Nucleus accumbens (tissue), 56 donors: ENCODE measurements around the gene GLB1L3.
A peak's percentile ranks its signal among the peaks of the same experiment; 100 is the strongest.

Experiments
- DNase-seq, 56 donors: peaks; one replicate each; lab custom pipeline; 2025; lab: John Stamatoyannopoulos, UW

GLB1L3 gene, protein sequence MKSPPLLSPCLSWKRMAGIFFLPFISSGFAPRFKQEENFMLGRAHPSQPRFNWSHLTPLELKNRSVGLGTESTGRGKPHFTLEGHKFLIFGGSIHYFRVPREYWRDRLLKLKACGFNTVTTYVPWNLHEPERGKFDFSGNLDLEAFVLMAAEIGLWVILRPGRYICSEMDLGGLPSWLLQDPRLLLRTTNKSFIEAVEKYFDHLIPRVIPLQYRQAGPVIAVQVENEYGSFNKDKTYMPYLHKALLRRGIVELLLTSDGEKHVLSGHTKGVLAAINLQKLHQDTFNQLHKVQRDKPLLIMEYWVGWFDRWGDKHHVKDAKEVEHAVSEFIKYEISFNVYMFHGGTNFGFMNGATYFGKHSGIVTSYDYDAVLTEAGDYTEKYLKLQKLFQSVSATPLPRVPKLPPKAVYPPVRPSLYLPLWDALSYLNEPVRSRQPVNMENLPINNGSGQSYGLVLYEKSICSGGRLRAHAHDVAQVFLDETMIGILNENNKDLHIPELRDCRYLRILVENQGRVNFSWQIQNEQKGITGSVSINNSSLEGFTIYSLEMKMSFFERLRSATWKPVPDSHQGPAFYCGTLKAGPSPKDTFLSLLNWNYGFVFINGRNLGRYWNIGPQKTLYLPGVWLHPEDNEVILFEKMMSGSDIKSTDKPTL

DNA sequence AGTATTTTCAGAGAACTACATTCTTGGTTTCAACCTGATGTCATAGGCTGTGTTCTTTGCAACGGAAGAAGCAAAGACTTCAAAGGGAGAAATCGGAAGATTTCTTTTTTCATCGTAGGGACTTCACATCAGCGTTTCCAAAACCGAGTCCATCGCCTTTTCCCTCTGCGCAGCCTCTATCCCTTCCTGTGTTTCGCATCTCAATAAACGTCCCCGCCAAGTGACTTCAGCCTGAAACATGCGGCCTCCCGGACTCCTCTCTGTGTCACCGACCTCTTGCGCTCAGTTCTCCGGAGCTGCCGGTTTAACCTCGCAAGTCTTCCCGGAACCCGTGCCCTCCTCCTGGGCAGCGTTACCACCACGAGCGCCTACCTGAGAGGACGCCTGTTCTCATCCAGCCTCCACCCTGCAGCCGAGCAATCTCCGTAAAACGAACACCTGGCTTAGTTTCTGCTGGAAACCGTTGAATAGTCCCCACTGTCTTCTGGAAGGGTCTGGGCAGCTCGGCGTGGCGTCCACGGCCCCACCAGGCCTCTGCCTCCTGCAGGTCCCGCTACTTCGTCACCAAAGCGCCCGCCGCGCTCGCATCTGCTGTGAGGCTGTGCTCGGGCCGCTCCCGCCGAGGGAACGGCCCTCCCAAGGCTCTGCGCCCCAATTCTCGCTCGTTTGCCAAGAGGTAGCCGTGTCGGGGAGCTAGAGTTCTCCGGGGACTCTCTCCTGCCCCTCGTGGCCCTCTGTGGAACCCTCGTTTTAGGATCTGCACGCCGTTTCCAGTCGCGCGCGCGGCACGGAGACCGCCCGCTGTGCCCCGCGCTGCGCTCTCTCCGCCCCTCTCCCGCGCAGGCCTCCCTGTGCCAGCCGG is at the start of gene GLB1L3:
Gene GLB1L3 (plus strand): TSS at position 846 of the 862 bp plus-strand sequence. CDS start 362 bp downstream, outside the sequence.
- DNase-seq = peak in 45 of 56 donors; percentile 7 to 86 (median 50)

DNA sequence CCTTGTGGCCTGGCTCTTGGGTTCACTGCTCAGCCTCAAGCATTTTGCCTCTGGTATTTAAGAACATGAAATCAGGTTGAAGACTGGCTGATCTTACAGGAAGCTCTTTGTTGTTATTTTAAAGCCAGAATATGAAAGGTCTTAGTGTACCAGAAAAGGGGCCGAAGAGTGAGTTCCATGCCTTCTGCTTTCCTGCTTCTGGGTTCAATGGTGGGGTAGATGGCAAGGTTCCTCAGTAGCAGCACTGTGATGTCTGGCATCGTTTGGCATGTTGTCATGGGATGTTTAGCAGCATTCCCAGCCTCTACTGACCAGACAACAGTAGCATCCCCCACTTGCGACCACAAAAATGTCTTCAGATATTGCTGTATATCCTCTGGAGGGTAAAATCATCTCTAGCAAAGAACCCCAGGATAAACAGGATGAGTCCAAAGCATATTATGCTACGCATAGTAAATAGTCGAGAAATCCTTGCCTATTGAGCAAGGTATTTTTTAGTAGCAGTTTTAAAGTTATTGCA is 49.3 kb upstream of the GLB1L3 start:
- no peak for DNase-seq

DNA sequence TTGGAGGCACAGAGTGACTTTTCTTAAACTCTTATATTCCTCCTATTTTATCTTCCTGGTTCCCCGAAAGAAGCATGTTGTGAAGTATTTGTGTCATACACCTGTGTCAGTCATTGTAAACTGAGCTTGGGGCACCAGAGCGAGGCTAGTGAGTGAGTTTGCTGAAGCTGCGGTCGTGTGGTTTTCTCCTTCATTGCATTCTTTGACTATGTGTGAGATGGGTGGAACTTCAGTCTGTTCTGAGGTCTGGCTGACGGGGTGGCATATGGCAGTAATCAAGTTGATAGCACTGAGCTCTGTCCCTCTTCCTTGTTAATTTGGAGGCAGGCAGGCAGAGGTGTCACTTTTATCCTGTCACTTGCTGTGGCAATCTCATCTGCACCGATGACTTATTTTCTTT is 47.6 kb upstream of the GLB1L3 start:
- no peak for DNase-seq

- DNase-seq = no peak
Measured at GRCh38 chr11:134229126-134229790, 46.9 kb upstream of the GLB1L3 start.

DNA sequence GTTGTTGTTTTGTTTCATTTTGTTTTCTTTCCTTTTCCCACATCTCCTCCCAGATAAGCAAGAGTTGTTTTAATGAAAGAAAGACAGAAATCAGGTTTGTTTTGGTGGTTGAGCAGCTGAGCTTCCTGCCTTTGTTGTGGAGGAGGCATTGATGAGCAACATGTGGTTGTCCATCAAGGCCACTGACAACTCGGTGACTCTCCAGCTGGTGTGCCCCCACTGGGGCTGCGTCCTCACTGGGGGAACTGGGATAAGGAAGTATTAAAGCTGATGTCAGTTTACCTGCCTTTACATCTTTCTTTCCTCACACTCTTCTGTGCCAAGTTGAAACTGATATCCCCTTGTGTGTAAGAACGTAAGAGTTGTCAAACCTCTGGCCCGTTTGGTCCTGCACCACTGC is 45.8 kb upstream of the GLB1L3 start:
- DNase-seq = no peak

DNA sequence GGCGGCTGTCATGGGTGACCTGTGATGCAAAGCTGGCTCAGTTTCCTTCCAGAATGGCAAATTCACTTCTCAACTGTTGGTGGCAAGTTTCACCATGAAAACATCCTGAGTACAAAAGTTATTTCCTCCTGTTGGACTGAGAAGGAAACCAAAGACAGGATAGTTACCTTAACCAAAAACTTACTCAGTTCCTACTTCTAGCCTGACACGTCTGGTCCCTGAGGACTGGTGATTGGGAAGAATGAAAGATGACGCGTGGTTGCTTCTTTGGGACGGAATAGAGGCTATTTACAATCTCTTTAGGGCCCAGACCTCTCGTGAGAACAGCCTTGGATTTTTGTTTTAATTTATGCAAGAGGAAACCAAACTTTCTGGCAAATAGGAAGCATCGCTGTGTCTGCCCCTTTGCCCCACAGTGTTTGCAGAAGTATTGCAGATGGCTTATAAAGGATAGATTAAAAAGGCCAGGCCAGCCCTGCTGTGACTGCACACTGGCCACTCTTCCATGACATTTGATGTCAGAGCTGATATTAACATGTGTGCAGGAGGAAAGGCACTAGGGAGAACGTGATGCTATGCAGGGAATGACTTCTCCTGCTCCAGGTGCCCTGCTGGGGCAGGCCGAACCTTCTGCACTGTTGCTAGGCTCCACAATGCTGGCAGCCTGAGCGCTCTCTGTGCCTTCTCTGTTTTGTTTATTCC is 44.1 kb upstream of the GLB1L3 start:
- no peak for DNase-seq

DNA sequence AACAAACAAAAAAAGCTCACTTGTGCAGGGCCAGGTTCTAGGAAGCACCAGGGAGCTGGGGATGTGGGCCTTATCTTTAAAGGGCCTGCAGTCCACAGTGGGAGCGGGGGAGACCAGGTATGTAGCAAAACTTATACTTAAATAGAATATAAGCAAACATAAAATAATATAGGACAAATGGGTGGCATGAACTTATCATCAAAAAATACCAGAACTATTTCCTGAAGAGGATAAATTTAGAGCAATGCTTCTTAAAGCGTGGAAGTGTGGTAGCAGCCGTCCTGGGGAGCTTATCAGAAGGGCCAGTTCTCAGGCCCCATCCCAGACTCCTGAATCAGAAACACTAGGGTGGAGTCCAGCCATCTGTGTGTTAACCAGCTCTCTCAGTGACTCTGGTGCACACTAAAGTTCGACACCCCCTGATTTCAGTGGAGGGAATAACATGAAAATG is 42.4 kb upstream of the GLB1L3 start:
- DNase-seq = no peak

- no peak for DNase-seq
Measured at GRCh38 chr11:134235399-134235798, 40.8 kb upstream of the GLB1L3 start.

DNA sequence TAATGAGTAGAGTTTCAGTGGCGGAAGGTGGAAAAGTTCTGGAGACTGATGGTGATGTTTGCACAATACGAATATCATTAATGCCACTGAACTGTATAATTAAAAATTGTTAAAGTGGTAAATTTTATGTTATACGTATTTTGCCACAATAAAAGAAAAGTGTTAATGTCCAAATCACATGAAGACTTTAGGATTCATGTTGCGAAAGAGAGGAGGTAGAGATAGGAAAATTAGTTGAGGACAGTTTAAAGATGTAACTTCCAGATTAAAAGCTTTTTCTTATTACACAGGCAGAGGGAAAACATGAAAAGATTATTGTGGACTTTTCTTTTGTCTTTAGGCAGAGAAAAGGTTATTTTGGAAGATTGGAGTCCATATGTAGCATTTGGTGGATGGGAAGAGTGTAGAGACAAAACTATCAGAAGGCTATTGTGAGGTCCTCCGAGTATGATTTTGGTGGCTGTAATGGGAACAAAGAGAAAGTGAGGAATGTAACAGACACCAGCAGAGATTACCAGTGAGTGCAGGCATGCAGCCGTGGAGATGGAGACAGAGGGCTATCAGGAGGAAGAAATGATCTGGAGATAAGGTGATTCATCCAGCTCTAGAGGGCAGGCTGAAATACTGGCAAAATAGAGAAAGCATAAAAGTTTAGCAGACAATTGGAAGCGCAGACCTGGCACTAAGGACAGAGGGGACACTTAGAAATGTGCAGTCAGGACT is 39.2 kb upstream of the GLB1L3 start:
- no peak for DNase-seq

GRCh38 chr11:134237557-134237922 is 38.6 kb upstream of the GLB1L3 start:
- DNase-seq = no peak

DNA sequence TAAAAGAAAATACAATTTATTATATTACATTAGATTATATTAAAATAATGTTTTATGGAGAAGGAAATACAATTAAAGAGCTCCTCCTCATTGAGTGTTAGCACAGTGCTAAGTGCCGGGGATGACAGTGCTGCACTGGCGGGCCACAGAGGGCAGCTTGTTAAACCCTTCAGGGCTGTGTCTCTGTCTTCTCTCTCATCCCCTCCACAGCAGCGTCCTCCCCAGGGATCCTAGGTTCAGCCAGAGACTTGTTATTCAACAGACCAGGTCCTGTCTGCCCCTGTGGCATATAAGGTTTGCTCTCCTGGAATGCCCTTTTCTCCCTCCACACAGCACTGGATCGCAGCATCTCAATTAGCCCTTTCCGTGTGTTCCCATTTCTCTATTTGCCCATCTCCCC is 37.2 kb upstream of the GLB1L3 start:
- no peak for DNase-seq

- DNase-seq = no peak
Measured at GRCh38 chr11:134240592-134240991, 35.6 kb upstream of the GLB1L3 start.

DNA sequence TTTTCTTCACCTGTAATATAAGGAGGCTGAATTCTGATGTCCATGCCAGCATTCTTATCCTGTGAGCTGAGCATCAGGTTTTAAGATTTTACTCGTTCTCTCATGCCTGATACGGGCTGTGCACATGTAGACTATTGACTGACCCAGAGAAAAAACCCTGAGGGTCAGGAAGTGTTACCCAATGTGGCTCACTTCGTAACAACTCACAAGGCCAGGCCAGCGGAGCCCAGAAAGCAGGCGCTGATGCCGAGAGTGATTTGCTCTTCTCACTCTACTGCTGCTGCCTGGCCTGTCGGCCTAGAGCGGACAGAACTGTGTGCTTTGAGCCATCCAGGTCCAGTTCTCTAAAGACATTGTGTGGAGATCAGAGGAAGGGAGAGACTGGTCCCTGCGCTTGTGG is 33.8 kb upstream of the GLB1L3 start:
- no peak for DNase-seq

DNA sequence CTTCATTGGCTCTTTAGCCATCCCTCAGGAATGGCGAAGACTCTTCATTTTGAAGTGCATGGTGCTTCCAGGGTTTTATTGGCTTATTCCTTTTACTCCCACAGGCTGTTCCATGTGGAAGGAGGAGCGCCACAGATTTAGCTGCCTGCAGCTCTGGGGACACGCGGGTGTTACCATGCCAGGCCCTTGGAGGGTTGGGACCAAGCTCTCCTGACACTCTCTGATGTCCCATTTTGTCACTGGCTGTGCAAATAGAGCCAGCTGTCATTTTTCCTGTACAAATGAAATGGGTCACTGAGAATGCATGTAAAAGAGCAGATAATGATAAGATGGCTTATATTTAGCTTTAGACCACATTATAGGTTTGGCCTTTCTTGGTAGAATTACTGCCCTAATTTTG is 32.3 kb upstream of the GLB1L3 start:
- DNase-seq = no peak

GRCh38 chr11:134244593-134244992 is 31.6 kb upstream of the GLB1L3 start:
- DNase-seq = no peak

DNA sequence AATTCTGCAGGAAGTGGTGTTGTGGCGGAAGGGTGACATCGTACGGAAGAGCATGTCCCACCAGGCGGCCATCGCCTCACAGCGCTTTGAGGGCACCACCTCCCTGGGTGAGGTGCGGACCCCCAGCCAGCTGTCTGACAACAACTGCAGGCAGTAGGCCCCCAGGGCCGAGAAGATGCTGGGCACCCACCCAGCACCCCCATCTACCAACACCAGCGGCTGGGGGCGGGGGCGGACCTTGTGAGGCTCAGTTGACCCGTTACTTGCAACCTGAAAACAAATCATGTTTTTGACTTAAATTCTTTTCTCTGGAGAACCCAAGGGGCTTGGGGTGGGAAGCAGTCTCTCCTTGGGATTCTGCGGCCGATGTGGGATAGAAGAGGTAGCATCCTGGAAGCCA is 30.7 kb upstream of the GLB1L3 start:
- DNase-seq = no peak

- DNase-seq = no peak
Measured at GRCh38 chr11:134246100-134246499, 30.1 kb upstream of the GLB1L3 start.

- no peak for DNase-seq
Measured at GRCh38 chr11:134246678-134247077, 29.5 kb upstream of the GLB1L3 start.

GRCh38 chr11:134248910-134249480 is 27.2 kb upstream of the GLB1L3 start:
- no peak for DNase-seq
